ENCODE data around the gene PACRG. TPM values are rescaled to one million over a fixed set of nuclear protein-coding genes. Genes with fewer than 3 reads are reported as not detected.

Gene PACRG
- total RNA-seq, 1 experiment from 2014 or later, result 0.52 TPM

GRCh38 chr6:163085861-163086623, 358.3 kb downstream of the PACRG start:
- no peaks in the 10 kb centered on the region for H3K27me3 ChIP-seq (ENCODE audit: control insufficient read depth, insufficient read depth, low read length)
- no peaks in the 10 kb centered on the region for H3K36me3 ChIP-seq (replicated peaks; ENCODE audit: control insufficient read depth, insufficient read depth, low read length)
- H3K4me3 ChIP-seq (ENCODE audit: insufficient read depth, low read depth, low read length), result no peak overlapping the region
- no peak for DNase-seq

DNA sequence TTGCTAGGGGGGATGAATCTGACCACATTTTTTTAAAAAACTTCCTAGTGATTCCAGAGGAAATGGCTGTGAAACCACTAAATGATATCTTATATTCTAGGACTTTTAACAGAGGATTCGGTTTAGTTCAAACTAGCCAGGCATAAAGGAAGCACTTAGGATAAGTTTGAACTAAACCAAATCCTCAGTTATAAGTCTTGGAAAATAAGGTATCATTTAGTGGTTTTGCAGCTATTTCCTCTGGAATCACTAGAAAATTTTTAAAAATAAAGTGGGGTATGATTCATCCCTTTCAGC, 358.8 kb downstream of the PACRG start:
- no peaks in the 10 kb centered on the region for H3K36me3 ChIP-seq (replicated peaks; ENCODE audit: control insufficient read depth, insufficient read depth, low read length)
- no peak overlapping the region for H3K4me3 ChIP-seq (ENCODE audit: insufficient read depth, low read depth, low read length)
- no peaks in the 10 kb centered on the region for H3K27me3 ChIP-seq (ENCODE audit: control insufficient read depth, insufficient read depth, low read length)
- DNase-seq, result no peak

DNA sequence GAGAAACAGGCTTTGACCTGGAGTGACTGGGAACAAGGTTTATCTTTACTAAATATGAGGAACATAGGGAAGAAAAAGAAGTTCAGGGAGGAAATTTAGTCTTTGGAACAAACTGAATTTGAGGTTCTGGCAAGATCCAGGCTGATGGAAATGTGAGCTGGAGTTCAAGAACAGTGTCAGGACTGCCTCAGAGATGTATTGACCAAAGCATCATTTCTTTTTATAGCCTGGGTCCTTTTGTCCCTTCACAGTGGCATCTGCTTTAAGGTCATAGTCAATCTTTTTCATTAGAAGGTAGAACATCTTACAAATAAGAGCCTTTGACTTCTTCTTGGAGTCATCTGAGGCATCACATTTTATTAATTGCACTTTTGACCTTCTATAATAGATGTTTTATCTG, 360.2 kb downstream of the PACRG start:
- Histone ChIP-seq H3K36me3 (replicated peaks; ENCODE audit: control insufficient read depth, insufficient read depth, low read length) (no peaks in the 10 kb centered on the region), H3K4me3 (ENCODE audit: insufficient read depth, low read depth, low read length) (no peak overlapping the region), H3K27me3 (ENCODE audit: control insufficient read depth, insufficient read depth, low read length) (no peaks in the 10 kb centered on the region)
- DNase-seq, result no peak

- no peaks in the 10 kb centered on the region for H3K36me3 ChIP-seq (replicated peaks; ENCODE audit: control insufficient read depth, insufficient read depth, low read length)
- H3K27me3 ChIP-seq (ENCODE audit: control insufficient read depth, insufficient read depth, low read length), result no peaks in the 10 kb centered on the region
- H3K4me3 ChIP-seq (ENCODE audit: insufficient read depth, low read depth, low read length), result no peak overlapping the region
- no peak for DNase-seq
Measured at GRCh38 chr6:163092876-163093275, 365.1 kb downstream of the PACRG start.

- H3K27me3 ChIP-seq (ENCODE audit: control insufficient read depth, insufficient read depth, low read length), result no peaks in the 10 kb centered on the region
- DNase-seq, result no peak
- no peaks in the 10 kb centered on the region for H3K36me3 ChIP-seq (replicated peaks; ENCODE audit: control insufficient read depth, insufficient read depth, low read length)
- no peak overlapping the region for H3K4me3 ChIP-seq (ENCODE audit: insufficient read depth, low read depth, low read length)
Measured at GRCh38 chr6:163094881-163095280, 367.1 kb downstream of the PACRG start.

DNA sequence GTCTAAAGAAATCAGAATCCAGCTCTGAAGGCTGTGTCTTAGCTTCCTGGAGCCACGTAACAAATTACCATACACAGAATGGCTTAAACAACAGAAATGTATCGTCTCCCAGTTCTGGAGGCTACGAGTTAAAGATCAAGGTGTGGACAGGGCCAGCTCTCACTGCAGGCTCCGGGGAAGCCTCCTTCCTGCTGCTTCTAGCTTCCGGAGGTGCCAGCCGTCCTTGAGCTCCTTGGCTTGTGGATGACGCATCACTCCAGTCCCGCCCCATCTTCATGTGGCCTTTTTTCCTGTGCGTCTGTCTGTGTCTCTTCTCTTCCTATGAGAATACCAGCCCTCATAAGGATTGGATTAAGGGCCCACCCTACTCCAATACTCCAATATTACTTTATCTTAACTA, 367.6 kb downstream of the PACRG start:
- H3K4me3 ChIP-seq (ENCODE audit: insufficient read depth, low read depth, low read length), result no peak overlapping the region
- H3K27me3 ChIP-seq (ENCODE audit: control insufficient read depth, insufficient read depth, low read length), result no peaks in the 10 kb centered on the region
- no peaks in the 10 kb centered on the region for H3K36me3 ChIP-seq (replicated peaks; ENCODE audit: control insufficient read depth, insufficient read depth, low read length)
- DNase-seq, result no peak

- no peak for DNase-seq
- Histone ChIP-seq H3K36me3 (replicated peaks; ENCODE audit: control insufficient read depth, insufficient read depth, low read length) (no peaks in the 10 kb centered on the region; the same call in 1 of the 2 replicates), H3K4me3 (ENCODE audit: insufficient read depth, low read depth, low read length) (no peak overlapping the region), H3K27me3 (ENCODE audit: control insufficient read depth, insufficient read depth, low read length) (no peaks in the 10 kb centered on the region)
Measured at GRCh38 chr6:163098827-163099479, 371.2 kb downstream of the PACRG start.

- Histone ChIP-seq H3K4me3 (ENCODE audit: insufficient read depth, low read depth, low read length) (no peak overlapping the region), H3K27me3 (ENCODE audit: control insufficient read depth, insufficient read depth, low read length) (no peaks in the 10 kb centered on the region), H3K36me3 (replicated peaks; ENCODE audit: control insufficient read depth, insufficient read depth, low read length) (no peaks in the 10 kb centered on the region; the same call in 1 of the 2 replicates)
- peak; percentile 69 for DNase-seq
Measured at GRCh38 chr6:163099621-163100171, 371.9 kb downstream of the PACRG start.

GRCh38 chr6:163100259-163100658, 372.5 kb downstream of the PACRG start:
- Histone ChIP-seq H3K27me3 (ENCODE audit: control insufficient read depth, insufficient read depth, low read length) (no peaks in the 10 kb centered on the region), H3K36me3 (replicated peaks; ENCODE audit: control insufficient read depth, insufficient read depth, low read length) (no peaks in the 10 kb centered on the region; the same call in 1 of the 2 replicates), H3K4me3 (ENCODE audit: insufficient read depth, low read depth, low read length) (no peak overlapping the region)
- peak; percentile 36 for DNase-seq

GRCh38 chr6:163113358-163113962, 385.7 kb downstream of the PACRG start:
- no peak for DNase-seq
- H3K36me3 ChIP-seq (replicated peaks; ENCODE audit: control insufficient read depth, insufficient read depth, low read length), result no peaks in the 10 kb centered on the region
- no peaks in the 10 kb centered on the region for H3K27me3 ChIP-seq (ENCODE audit: control insufficient read depth, insufficient read depth, low read length)
- no peak overlapping the region for H3K4me3 ChIP-seq (ENCODE audit: insufficient read depth, low read depth, low read length)

DNA sequence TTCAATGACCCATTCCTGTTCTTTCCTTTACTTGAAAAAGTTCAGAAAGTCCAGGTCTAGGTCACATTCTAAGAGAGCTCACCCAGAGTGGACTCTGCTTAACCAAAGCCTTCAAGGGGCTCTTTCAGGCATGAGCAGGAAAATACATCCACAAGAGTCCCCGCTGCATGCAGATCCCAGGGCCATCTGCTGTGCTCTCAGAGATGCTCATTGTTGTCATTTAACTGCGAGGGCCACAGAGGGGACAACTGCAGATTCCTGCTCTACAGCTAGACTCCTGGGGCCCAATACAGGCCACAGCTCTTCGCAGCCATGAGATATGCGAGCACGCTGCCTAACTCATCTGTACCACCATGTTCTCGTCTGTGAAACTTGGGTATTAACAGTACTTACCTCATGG, 391.2 kb downstream of the PACRG start:
- H3K36me3 ChIP-seq (replicated peaks; ENCODE audit: control insufficient read depth, insufficient read depth, low read length), result no peaks in the 10 kb centered on the region
- no peak for DNase-seq
- no peaks in the 10 kb centered on the region for H3K27me3 ChIP-seq (ENCODE audit: control insufficient read depth, insufficient read depth, low read length)
- no peak overlapping the region for H3K4me3 ChIP-seq (ENCODE audit: insufficient read depth, low read depth, low read length)

GRCh38 chr6:163120223-163120622, 392.4 kb downstream of the PACRG start:
- Histone ChIP-seq H3K36me3 (replicated peaks; ENCODE audit: control insufficient read depth, insufficient read depth, low read length) (no peaks in the 10 kb centered on the region), H3K27me3 (ENCODE audit: control insufficient read depth, insufficient read depth, low read length) (no peaks in the 10 kb centered on the region), H3K4me3 (ENCODE audit: insufficient read depth, low read depth, low read length) (no peak overlapping the region)
- no peak for DNase-seq

DNA sequence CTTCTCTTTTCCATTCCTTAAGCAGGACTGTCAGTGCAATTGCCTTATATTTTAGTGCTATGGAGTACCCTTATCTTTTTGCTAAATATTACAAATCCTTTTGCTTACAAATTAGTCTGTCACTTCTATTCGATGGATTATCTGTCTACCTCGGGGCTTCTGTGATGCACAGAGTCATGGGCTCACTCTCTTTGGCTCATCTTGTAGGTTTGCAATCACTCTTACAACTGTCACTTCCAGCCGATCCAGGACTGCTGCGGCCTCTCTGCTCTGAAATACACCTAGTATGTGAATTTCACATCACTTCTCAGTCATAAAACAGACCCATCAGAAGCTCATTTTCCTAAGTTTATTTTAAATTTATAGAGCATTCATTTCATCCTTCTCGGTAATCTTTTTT, 393.5 kb downstream of the PACRG start:
- H3K27me3 ChIP-seq (ENCODE audit: control insufficient read depth, insufficient read depth, low read length), result no peaks in the 10 kb centered on the region
- H3K36me3 ChIP-seq (replicated peaks; ENCODE audit: control insufficient read depth, insufficient read depth, low read length), result no peaks in the 10 kb centered on the region
- no peak for DNase-seq
- H3K4me3 ChIP-seq (ENCODE audit: insufficient read depth, low read depth, low read length), result no peak overlapping the region

- H3K27me3 ChIP-seq (ENCODE audit: control insufficient read depth, insufficient read depth, low read length), result no peaks in the 10 kb centered on the region
Measured at GRCh38 chr6:163122365-163122764, 394.6 kb downstream of the PACRG start.

GRCh38 chr6:163123098-163123497, 395.3 kb downstream of the PACRG start:
- DNase-seq, result peak; percentile 45
- Histone ChIP-seq H3K4me3 (ENCODE audit: insufficient read depth, low read depth, low read length) (no peak overlapping the region), H3K36me3 (replicated peaks; ENCODE audit: control insufficient read depth, insufficient read depth, low read length) (no peaks in the 10 kb centered on the region), H3K27me3 (ENCODE audit: control insufficient read depth, insufficient read depth, low read length) (no peaks in the 10 kb centered on the region)

More at GRCh38 chr6:163122365-163122764, 394.6 kb downstream of the PACRG start:
- Histone ChIP-seq H3K36me3 (replicated peaks; ENCODE audit: control insufficient read depth, insufficient read depth, low read length) (no peaks in the 10 kb centered on the region), H3K4me3 (ENCODE audit: insufficient read depth, low read depth, low read length) (no peak overlapping the region)
- DNase-seq, result no peak

Data from H7 (cell line).